ENCODE data around the gene GRAMD2A.
A peak's percentile ranks its signal among the peaks of the same experiment; 100 is the strongest.

The GRAMD2A gene

GRCh38 chr15:72136170-72137051 is 61.2 kb downstream of the GRAMD2A start:
- no peak for DNase-seq (ENCODE audit: low read depth, low spot score)

- DNase-seq (ENCODE audit: low read depth, low spot score): no peak
Observed at GRCh38 chr15:72135719-72136118, 61.9 kb downstream of the GRAMD2A start.

- DNase-seq (ENCODE audit: low read depth, low spot score): no peak
Observed at GRCh38 chr15:72133211-72133610, 64.4 kb downstream of the GRAMD2A start.

GRCh38 chr15:72131922-72132321 is 65.7 kb downstream of the GRAMD2A start:
- no peak for DNase-seq (ENCODE audit: low read depth, low spot score)

GRCh38 chr15:72130272-72130671 is 67.3 kb downstream of the GRAMD2A start:
- DNase-seq (ENCODE audit: low read depth, low spot score): no peak

GRCh38 chr15:72128359-72128758 is 69.2 kb downstream of the GRAMD2A start:
- DNase-seq (ENCODE audit: low read depth, low spot score): no peak

GRCh38 chr15:72127724-72128322 is 69.8 kb downstream of the GRAMD2A start:
- no peak for DNase-seq (ENCODE audit: low read depth, low spot score)

GRCh38 chr15:72124218-72124617 is 73.4 kb downstream of the GRAMD2A start:
- DNase-seq (ENCODE audit: low read depth, low spot score): no peak

GRCh38 chr15:72118017-72118978 is 79.3 kb downstream of the GRAMD2A start, which contains the start of the genes MYO9A and SENP8:
TSS of gene MYO9A (minus strand) at chr15:72118150. CDS start at chr15:72046563, 71,587 bp downstream.
TSS of gene SENP8 (plus strand) at chr15:72118403. CDS start at chr15:72139624, 21,221 bp downstream.
- DNase-seq (ENCODE audit: low read depth, low spot score): peak; percentile 98

- peak; percentile 36 for DNase-seq (ENCODE audit: low read depth, low spot score)
Observed at GRCh38 chr15:72117486-72118016, 80.0 kb downstream of the GRAMD2A start.

- no peak for DNase-seq (ENCODE audit: low read depth, low spot score)
Observed at GRCh38 chr15:72116731-72117485, 80.7 kb downstream of the GRAMD2A start.

GRCh38 chr15:72113347-72114031 is 84.1 kb downstream of the GRAMD2A start:
- no peak for DNase-seq (ENCODE audit: low read depth, low spot score)

GRCh38 chr15:72112805-72113204 is 84.8 kb downstream of the GRAMD2A start:
- no peak for DNase-seq (ENCODE audit: low read depth, low spot score)

- no peak for DNase-seq (ENCODE audit: low read depth, low spot score)
Observed at GRCh38 chr15:72112116-72112515, 85.5 kb downstream of the GRAMD2A start.

- no peak for DNase-seq (ENCODE audit: low read depth, low spot score)
Observed at GRCh38 chr15:72110355-72110754, 87.2 kb downstream of the GRAMD2A start.
